GM21381 (cell line): ENCODE data around the gene WDR70.
"Not testable (repeated sequence)": the region's sequence is repeated elsewhere in the genome, so short reads cannot be mapped to it uniquely, and the experiment has no call there.

Experiments used
- ATAC-seq: cut with Tn5 transposase; IDR thresholded peaks from one replicate; pipeline ENCODE4 v1.9.1; 2021; ENCODE audit warnings: mild to moderate bottlenecking, moderate library complexity; ENCODE audit not compliant: unreplicated experiment

The WDR70 gene

DNA sequence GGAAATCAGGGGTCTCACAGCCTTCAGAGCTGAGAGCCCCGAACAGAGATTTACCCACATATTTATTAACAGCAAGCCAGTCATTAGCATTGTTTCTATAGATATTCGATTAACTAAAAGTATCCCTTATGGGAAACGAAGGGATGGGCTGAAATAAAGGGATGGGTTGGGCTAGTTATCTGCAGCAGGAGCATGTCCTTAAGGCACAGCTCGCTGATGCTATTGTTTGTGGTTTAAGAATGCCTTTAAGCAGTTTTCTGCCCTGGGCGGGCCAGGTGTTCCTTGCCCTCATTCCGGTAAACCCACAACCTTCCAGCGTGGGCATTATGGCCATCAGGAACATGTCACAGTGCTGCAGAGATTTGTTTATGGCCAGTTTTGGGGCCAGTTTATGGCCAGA lies 74.1 kb downstream of the WDR70 start:
- ATAC-seq, result not testable (repeated sequence)

DNA sequence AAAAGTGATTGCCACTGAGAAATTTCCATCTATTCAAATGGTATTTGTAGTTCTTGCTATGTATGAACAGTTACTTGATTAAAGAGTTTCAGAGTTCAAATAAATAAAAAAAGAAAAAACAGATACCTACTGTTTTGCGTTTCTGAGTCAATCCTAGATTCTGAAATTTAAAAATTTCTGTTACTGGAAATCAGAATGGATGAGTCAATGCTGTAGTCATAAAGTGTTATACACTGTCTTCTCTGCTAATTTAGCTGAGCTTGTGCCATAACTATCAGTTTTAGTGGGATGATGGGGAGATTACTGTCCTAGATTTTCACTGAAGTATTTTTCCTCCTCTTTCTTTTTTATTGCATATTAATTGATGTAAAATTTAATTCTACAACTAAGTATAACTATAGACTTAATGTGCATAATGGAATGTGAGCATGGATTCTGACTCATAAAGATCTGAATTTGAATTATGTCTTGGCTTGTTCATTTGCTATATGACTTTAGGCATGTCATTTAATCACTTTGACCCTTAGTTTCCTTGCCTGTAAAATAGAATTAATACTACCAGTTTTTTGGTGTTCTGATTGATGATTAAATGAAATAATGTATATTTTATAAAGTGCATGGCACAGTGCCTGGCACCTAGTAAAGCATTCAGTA lies 75.4 kb downstream of the WDR70 start:
- ATAC-seq, result not testable (repeated sequence)

DNA sequence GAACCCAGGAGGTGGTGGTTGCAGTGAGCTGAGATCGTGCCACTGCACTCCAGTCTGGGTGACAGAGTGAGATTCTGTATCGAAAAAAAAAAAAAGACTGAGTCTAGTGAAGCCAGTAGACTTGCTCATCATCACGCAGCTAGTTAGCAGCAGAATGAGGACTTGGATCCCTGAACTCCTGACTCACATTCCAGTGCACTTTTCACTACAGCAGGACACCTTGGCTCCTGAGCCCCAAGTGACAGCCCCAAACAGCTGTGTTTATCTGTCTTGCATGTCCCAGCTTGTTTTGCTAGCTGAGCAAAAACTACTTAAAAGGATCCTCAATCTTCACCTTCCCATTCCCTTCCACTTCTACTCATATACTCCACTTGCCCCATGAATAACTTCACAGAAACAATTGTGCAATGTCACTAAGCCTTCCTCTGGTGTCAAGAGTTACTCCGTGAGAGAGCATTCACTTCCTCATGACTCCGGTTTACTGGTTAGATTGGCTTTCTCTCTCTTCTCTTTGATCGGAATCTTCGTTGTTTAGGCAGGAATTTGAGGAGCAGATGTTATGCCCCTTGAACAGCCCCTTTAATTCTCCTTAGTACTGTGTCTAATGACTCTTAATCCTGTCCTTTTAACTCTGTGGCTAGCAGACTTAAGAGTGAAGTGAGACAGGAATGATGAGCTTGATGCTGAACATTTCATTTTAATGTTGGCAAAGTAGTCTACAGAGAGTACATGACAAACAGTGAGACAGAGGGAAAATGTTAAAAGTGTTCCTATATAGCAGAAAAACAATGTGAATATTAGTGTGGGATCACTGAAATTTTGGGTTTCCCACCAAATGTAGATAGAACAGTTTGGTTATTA lies 84.3 kb downstream of the WDR70 start:
- not testable (repeated sequence) for ATAC-seq

DNA sequence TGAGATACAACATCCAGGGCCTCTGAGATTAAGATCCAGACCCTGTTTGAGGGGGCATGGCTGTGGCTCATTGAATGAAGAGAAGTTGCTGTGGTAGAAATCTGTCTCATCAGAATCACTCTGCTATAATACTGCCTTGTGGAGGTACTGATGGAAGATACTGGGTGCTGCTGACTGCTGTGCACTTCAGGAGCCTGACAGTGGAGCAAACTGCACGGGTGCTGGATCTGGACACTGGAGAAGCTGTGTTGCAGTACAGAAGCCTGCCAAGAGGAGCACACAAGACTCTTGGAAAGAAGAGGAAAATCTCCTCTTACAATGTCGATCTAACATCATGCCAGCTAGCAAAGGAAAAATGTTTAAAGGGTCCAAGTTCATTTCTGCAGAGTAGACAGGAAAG lies 85.5 kb downstream of the WDR70 start:
- ATAC-seq, result not testable (repeated sequence)

DNA sequence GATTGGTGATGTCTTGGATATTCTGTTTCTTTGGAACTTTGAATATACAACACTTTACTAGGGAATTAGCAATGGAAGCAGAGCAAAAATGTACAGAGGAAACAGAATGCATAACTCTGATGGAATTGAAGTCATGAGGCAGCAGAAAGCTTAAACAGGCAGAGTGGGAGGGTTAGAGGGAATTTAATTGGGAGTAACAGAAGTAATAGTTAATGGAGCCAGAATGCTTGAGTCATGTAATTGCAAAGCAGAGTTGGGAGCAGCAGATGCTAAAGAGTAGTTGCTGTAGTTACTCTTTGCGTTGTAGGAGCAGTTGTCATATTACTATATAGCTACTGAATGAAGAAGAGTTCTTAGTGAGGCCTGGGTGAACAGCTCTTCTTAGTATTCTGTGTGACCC lies 90.3 kb downstream of the WDR70 start:
- not testable (repeated sequence) for ATAC-seq

DNA sequence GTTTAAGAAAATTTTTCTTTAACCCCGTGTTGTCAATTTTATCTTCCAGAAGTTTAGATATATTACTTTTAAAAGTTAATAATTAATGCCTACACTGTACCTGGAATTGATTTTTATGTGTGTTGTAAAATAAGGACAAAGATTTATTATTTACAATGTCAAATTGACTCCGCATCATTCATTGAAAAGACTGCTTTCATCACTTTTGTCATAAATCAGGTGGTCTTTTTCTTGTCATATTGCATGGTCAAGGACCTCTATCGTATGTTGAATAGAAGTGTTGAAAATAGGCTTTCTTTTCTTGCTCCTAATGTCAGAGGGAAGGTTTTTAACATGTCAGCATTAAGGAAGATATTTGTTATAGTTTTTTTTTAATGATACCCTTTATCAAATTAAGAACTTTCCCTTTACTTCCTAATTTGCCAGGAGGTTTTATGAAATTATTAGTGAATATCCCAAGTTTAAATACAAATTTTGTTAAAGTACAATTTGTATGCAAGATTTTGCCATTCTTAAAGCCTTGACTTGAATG lies 92.6 kb downstream of the WDR70 start:
- no peak for ATAC-seq

DNA sequence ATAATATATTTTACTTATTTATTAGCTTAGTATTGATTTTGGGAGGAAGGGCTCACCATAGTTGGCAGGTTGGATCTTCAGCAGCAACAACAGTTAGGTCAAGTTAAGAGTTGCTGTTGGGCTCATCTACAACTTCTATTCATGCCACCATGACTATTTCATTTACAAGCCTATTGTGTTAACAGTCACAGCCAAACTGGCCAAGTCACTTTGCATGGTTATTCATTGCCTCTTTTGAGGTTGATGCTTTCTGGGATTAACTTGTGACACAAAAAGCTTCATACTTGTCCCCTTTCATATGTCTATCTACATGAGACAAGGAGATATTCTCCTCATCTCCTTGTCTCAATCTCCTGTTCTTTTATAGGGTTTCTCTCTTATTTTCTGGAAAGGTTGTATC lies 98.3 kb downstream of the WDR70 start:
- no peak for ATAC-seq

DNA sequence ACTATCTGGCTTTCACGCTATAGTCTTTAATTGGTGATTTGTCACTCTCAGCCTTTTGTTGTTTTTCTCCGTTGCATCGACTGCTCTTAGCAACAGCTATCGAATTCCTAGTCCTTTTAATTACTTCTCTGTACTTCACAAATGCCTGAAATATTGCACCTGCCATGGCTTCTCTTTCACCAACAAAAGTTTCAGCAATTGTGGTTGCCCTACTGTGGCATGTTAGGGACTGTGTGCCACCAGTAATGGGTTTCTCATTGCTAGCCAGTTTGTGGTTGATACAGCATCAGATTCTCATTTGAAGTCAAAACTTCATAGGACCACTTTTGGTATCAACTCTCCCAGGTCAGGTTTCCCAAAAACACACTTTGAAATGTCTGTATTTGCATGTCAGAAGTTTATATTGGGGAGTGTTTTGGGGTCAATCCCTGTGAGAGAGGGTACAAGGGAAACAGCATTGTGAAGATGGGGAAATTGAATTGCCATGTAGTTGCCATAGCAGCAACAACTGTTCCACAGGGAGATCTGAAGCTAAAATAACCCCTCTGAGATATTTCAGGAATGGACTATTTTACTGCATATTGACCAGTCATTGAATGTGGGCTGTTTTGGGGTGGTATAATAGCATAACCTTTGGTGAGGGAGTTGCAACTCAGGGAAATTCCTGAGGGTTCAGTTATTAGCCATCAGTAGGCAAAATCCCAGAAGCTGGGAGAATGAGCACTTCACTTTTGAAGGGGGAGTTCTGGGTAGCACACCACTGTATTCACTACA lies 99.2 kb downstream of the WDR70 start:
- ATAC-seq, result no peak

DNA sequence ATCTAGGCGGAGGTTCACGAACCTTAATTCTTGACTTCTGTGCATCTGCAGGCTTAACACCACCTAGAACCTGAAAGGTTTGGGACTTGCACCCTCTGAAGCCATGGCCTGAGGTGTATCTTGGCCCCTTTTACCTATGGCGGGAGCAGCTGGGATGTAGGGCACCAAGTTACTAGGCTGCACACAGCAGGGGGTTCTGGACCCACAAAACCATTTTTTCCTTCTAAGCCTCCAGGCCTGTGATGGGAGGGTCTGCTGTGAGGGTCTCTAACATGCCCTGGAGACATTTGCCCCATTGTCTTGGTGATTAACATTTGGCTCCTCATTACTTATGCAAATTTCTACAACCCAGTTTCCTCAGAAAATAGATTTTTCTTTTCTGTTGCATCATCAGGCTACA lies 102.3 kb downstream of the WDR70 start:
- not testable (repeated sequence) for ATAC-seq

DNA sequence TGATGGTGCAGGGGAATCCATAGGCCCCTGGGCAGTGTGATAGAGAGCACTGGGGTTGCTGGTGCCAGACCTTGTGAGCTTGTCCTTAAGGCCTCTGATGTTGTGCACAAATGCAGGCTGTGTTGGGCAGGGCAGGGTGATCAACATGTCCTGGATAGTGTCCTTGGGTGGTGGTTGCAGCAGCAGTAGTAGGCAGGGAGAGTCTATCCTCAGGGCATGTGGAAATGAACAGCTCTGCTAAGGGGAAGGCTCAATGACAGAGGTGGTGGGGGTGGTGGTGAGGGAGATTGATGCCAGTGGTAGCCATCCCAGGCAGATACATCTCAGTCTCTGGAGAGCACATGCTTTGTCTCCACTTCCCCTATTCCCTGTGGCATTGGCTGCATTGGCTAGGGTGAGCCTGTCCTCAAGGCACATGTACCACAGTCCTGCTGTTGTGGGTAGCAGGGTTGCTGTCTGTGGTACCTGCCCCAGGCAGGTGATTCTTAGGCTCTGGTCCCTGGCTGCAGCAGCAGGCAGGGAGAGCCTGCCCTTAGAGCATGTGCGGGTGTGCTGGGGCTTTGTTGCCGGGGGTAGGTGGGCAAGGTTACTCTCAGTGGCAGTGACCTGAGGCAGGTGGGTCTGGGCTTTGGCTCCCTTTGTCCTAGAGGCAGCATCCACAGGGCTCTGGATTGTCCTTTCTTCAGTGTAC lies 111.1 kb downstream of the WDR70 start:
- no peak for ATAC-seq

DNA sequence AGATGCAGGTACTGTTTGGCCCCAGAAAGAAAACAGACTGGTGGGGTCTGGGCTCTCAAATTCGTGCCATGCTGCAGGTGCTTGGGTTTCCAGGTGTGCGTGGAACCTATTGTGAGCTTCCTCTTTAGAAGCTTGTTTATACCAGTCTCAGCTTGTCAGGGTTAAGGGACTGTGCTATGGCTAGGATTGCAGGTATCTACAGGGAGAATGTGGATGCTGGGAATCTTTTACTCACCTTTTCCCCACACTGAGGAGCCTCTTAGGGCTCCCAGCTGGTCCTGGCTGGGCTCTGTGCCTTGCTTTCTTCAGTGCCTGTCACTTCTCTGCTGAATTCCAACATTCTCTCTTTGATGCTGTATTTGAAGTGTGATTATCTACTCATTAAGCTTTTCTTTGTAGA lies 111.8 kb downstream of the WDR70 start:
- no peak for ATAC-seq

DNA sequence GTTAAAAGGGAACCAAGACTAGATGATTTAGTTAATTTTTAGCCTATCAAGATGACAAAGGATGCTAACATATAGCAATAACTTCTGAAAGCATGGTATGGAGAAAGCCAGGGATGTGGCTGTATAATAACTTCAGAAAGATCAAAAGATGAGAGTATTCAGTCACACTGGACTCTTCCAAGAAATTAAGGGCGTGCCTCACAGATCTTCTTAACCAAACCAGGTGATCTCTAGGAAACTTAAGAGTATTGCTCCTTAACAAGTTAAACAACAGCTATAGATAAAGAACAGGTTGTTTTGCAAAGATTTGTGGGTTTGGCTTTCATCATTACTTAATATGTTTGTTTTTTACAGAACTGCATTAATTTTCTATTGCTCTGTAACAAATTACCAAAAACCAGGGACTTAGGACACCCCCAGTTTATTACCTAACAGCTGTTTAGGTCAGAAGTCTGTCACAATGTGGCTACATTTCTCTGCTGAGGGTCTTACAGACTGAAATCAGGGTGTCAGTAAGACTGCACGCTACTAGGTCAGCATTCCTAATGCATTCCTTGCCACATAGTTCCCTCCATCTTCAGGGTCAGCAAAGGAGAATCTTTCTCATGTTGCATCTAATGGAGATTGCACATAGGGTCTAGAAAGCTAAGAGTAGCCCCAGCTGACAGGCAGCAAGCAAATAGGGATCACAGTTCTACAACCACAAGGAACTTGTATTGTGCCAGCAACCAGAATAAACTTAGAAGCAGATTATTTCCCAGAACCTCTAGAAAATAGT lies 113.8 kb downstream of the WDR70 start:
- no peak for ATAC-seq

DNA sequence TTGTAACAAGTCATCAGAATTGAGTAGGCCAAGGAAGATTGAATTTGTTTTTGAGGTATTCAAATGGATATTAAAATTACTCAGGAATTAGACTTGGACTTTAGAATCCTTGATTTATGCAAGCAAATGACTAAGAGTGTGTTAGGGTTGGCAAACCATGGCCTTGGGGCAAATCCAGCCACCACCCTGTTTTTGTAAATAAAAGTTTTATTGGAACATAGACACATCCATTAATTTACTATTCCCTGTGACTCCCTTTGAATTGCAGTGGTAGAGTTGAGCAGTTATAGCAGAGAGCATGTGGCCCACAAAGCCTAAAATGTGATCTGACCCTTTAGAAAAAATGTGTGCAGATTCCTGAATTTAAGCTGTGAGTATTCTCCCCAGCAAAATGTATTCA lies 115.6 kb downstream of the WDR70 start:
- ATAC-seq, result no peak

DNA sequence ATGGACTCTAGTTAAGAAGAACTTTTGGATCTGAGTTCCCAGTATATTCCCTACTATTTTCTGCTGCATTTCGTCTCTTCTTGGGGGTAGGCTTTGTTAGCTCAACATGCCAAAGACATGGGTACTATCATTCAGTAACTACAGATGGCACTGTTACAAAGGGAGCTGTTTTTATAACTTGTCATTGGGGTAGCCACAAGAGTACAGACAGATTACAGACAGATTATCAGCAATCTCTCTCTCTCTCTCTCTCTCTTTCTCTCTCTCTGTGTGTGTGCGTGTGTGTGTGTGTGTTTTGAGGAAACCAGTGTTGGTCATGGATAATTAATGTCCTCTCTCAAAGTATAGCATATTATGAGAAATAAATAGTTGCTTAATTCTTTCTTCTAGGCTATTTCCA lies 116.1 kb downstream of the WDR70 start:
- no peak for ATAC-seq

DNA sequence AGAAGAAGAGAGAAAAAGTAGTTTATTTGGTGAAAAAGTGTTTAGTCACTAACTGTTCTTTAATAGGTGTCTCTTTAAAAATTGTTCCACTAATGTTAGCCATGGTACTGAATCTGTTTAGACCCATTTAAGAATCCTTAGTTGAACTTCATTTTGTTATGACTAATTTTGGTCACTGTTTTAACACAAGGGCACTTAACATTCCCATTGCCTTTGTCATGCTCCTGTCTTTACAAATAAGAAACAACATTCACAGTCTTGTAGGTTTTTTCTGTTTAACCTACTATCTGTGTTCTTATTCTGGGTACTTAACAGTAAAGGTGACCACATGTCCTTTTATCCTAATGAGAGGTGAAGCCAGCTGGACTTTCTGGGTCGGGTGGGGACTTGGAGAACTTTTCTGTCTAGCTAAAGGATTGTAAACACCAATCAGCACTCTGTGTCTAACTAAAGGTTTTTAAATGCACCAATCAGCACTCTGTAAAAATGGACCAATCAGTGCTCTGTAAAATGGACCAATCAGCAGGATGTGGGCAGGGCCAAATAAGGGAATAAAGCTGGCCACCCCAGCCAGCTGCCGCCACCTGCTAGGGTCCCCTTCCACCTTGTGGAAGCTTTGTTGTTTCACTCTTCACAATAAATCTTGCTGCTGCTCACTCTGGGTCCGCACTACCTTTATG lies 116.7 kb downstream of the WDR70 start:
- no peak for ATAC-seq

DNA sequence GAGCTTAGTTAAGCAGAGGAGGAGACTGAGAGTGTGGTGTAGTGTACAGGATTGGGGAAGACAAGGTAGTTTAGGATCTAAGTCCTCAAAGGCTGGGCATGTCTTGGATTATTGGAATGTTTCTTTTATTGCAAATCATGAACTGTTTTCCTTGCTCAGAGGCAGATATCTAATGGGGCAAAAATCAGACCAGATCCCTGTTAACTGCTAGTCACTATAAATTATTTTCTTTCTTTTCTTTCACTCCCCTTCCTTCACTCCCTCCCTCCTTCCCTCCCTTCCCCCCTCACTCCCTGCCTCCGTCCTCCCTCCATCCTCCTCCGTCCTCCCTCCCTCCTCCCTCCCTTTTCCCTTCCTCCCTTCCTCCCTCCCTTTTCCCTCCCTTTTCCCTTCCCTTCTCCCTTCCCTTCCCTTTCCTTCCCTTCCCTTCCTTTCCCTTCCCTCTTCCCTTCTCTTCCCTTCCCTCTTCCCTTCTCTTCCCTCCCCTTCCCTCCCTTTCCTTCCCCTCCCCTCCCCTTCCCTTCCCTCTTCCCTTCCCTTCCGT lies 117.9 kb downstream of the WDR70 start:
- ATAC-seq, result no peak

DNA sequence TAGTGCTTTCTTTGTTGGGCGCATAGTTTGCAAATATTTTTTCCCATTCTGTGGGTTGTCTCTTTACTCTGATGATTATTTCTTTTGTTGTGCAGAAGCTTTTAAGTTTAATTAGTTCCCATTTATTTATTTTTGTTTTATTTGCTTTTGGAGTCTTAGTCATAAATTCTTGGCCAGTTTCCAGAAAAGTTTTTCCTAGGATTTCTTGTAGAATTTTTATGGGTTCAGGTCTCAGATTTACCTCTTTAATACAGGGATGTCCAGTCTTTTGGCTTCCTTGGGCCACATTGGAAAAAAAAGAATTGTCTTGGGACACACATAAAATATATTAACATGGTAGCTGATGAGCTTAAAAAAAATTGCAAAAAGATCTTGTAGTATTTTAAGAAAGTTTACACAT lies 122.0 kb downstream of the WDR70 start:
- ATAC-seq, result no peak

DNA sequence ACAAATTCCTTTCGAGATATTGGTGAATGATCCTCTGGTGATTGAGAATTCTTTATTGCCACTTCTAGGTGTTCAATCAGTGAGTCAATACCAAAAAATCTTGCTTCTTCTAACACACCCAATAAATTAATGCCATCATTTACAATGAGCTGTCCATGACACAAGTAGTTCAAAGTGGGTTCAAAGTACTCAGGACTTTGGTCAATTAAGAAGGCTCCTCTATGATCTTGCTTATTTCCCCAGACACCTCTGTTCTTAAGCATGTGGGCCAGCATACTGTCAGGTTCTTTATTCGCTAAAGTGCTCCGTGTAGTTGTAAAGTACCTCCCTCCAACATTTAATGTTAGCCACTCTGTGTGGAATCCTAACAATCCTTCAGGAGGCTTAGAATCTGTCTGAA lies 127.1 kb downstream of the WDR70 start:
- no peak for ATAC-seq

DNA sequence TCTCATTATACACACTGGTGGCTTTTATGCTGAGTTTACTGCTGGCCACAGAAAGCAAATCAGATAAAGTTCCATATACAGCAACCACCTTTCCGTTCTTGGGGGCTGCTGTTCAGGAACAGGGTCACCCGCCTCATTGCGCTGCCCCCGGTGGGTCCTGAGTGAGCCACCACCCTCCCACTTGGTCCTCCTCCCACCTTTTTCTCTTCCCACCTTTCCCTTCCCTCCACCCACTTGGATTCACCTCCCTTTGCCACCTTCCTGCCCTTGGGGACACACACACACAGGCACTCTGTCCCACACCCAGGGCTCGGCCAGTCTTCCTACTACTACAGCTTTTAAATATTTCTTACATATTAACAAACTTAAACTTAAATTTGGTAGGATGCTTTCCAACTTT lies 127.6 kb downstream of the WDR70 start:
- no peak for ATAC-seq
